ENCODE data around the gene MINDY2. TPM values are rescaled to one million over a fixed set of nuclear protein-coding genes. Genes with fewer than 3 reads are reported as not detected.

The MINDY2 gene
- total and polyA plus RNA-seq, 10 of the 15 experiments (the other 5 are each of a cell fraction or from before 2014, with no cell fraction given) = 0.73 to 9.4 (median 3.3) TPM

DNA sequence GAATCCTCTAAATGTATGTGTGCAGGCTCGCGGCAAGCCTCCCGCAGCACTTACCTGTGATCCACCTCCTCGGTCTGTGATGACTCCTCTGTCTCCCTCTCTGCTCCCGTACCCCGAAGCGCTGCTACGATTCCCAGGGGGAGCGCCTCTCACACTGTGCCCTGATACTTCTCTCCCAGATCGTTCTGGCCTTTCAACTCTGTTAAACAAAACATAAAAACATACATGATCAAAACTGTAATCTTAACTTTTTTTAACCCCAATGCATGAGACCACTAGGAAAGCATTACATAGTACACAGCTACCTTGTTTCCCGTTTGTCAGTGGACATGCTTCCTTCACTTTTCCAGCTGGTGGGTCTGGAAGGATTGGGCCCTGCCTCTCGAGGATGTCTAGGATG lies 115.8 kb downstream of the MINDY2 start (continued):
- TF ChIP-seq, protein P1, sequence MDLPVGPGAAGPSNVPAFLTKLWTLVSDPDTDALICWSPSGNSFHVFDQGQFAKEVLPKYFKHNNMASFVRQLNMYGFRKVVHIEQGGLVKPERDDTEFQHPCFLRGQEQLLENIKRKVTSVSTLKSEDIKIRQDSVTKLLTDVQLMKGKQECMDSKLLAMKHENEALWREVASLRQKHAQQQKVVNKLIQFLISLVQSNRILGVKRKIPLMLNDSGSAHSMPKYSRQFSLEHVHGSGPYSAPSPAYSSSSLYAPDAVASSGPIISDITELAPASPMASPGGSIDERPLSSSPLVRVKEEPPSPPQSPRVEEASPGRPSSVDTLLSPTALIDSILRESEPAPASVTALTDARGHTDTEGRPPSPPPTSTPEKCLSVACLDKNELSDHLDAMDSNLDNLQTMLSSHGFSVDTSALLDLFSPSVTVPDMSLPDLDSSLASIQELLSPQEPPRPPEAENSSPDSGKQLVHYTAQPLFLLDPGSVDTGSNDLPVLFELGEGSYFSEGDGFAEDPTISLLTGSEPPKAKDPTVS (IDR thresholded peaks at IDR 0.05; ENCODE audit: low read depth, low read length) = no peak
- TF ChIP-seq YY1 (IDR thresholded peaks at IDR 0.05; ENCODE audit: low read depth, low read length) (no peak), MAX (IDR thresholded peaks at IDR 0.05; ENCODE audit: low read depth, low read length) (no peak), PAX8 (IDR thresholded peaks at IDR 0.05) (no peak), BMI1 (IDR thresholded peaks at IDR 0.05; ENCODE audit: borderline replicate concordance) (no peak)
- TF ChIP-seq, protein P2, sequence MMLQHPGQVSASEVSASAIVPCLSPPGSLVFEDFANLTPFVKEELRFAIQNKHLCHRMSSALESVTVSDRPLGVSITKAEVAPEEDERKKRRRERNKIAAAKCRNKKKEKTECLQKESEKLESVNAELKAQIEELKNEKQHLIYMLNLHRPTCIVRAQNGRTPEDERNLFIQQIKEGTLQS (IDR thresholded peaks at IDR 0.05; ENCODE audit: borderline replicate concordance, extremely low read depth, low read depth, low read length) = no peak

GRCh38 chr15:58889363-58889762 lies 118.3 kb downstream of the MINDY2 start:
- no peak for TF ChIP-seq POLR2AphosphoS5 (IDR thresholded peaks at IDR 0.05; ENCODE audit: low read length)
- TF ChIP-seq CHD1 (IDR thresholded peaks at IDR 0.05; ENCODE audit: low read depth, low read length) = no peak
- no peak for TF ChIP-seq SIX5 (IDR thresholded peaks at IDR 0.05; ENCODE audit: low read depth, low read length, severe bottlenecking)
- TF ChIP-seq NFIC (IDR thresholded peaks at IDR 0.05; ENCODE audit: low read depth, low read length) = no peak
- TF ChIP-seq SMARCA5 (IDR thresholded peaks at IDR 0.05) = no peak
- no peak for TF ChIP-seq HCFC1 (IDR thresholded peaks at IDR 0.05; ENCODE audit: low read length)
- no peak for TF ChIP-seq POU2F2 (IDR thresholded peaks at IDR 0.05; ENCODE audit: borderline replicate concordance, low read depth, low read length)
- no peak for TF ChIP-seq IRF4 (IDR thresholded peaks at IDR 0.05; ENCODE audit: low read depth, low read length)
- TF ChIP-seq ELK1 (IDR thresholded peaks at IDR 0.05; ENCODE audit: low read depth, low read length) = no peak
- TF ChIP-seq ZBTB33 (IDR thresholded peaks at IDR 0.05) = no peak
- WGBS (ENCODE audit: insufficient coverage, insufficient replicate concordance, low lambda C conversion rate, missing lambda C conversion rate) = 87% methylated on average over 7 of the region's 7 CpGs
- no peak overlapping the region for H3K27ac ChIP-seq (ENCODE audit: control insufficient read depth, insufficient read depth)
- BruUV-seq (replicated peaks) = no TSS peak
- no peaks in the 10 kb centered on the region for H4K20me1 ChIP-seq (ENCODE audit: control insufficient read depth, insufficient read depth)
- CTCF ChIA-PET = no interaction called here
- in situ Hi-C loops (cut with MboI) (no loop called here), intact Hi-C loops (cut with micrococcal nuclease; ENCODE audit: unreplicated experiment) (no loop called here)
- SMC1A ChIA-PET (ENCODE audit: uncharacterized antibody, unreplicated experiment) = interaction anchor here (1.1 kb wide), 1 partner anchor 32 kb away, joined by 4 read pairs; no protein-coding TSS in a partner anchor
- peaks cover 15 to 64% of the 10 kb centered on the region in 2 experiments for H3K36me3 ChIP-seq (ENCODE audit: control insufficient read depth in 2 of 2, insufficient read depth in 2 of 2, low read length in 1 of 2)
- H3K4me2 ChIP-seq (ENCODE audit: control insufficient read depth, insufficient read depth) = no peak overlapping the region
- H3K27me3 ChIP-seq (replicated peaks in 1 of 2; ENCODE audit: control insufficient read depth in 2 of 2, insufficient read depth in 2 of 2, low read length in 1 of 2) = no peaks in the 10 kb centered on the region
- no peaks in the 10 kb centered on the region for H3K79me2 ChIP-seq (ENCODE audit: control insufficient read depth, insufficient read depth, low read length)
- DNase-seq (ENCODE audit: low read depth, low spot score) (no peak), FAIRE-seq (no peak), ATAC-seq (no peak)
- H3K4me1 ChIP-seq (ENCODE audit: control insufficient read depth, insufficient read depth, low read length) = no peaks in the 10 kb centered on the region
- no peaks in the 10 kb centered on the region for H3K9me3 ChIP-seq (replicated peaks; ENCODE audit: control insufficient read depth, insufficient read depth, low read length)
- no peak overlapping the region for H3K4me3 ChIP-seq
- no peak overlapping the region for H2AFZ ChIP-seq (ENCODE audit: control insufficient read depth, low read depth, low read length)
- POLR2A ChIA-PET = no interaction called here
- H3K9ac ChIP-seq (ENCODE audit: control insufficient read depth, insufficient read depth, low read length) = no peak overlapping the region
- RAD21 ChIA-PET (ENCODE audit: unreplicated experiment) = no interaction called here

Measured in GM12878 (cell line).